NOMO-1 treated with dmso at 0.1 percent for 144 hours (cell line): ENCODE data around the gene YPEL3.
"Not testable (repeated sequence)": the region's sequence is repeated elsewhere in the genome, so short reads cannot be mapped to it uniquely, and the experiment has no call there.

Experiments
- DNase-seq: peaks from one replicate; lab custom pipeline; 2025; ENCODE audit not compliant: unreplicated experiment; lab: John Stamatoyannopoulos, UW

The YPEL3 gene

GRCh38 chr16:30096105-30096861 lies at the start of gene YPEL3:
Gene YPEL3 (minus strand): TSS chr16:30096213. CDS start chr16:30095482, 731 bp downstream.
- DNase-seq = peak; percentile 75

- DNase-seq = no peak
These were observed 49.6 kb upstream of the YPEL3 start for GRCh38 chr16:30145657-30146056.

- no peak for DNase-seq
These were observed 48.9 kb upstream of the YPEL3 start for GRCh38 chr16:30144917-30145316.

GRCh38 chr16:30144017-30144416 lies 48.0 kb upstream of the YPEL3 start:
- no peak for DNase-seq

GRCh38 chr16:30143347-30143702 lies 47.3 kb upstream of the YPEL3 start:
- no peak for DNase-seq

GRCh38 chr16:30142672-30143346 lies 46.8 kb upstream of the YPEL3 start:
- no peak for DNase-seq

GRCh38 chr16:30141750-30142149 lies 45.7 kb upstream of the YPEL3 start:
- DNase-seq = no peak

- no peak for DNase-seq
These were observed 43.8 kb upstream of the YPEL3 start for GRCh38 chr16:30139583-30140481.

GRCh38 chr16:30137897-30138296 lies 41.9 kb upstream of the YPEL3 start:
- no peak for DNase-seq

GRCh38 chr16:30136971-30137605 lies 41.1 kb upstream of the YPEL3 start:
- peak; percentile 74 for DNase-seq

GRCh38 chr16:30132591-30132990 lies 36.6 kb upstream of the YPEL3 start:
- no peak for DNase-seq

- no peak for DNase-seq
These were observed 36.0 kb upstream of the YPEL3 start for GRCh38 chr16:30131869-30132475.

GRCh38 chr16:30127993-30128392 lies 32.0 kb upstream of the YPEL3 start:
- no peak for DNase-seq

GRCh38 chr16:30125690-30126089 lies 29.7 kb upstream of the YPEL3 start:
- DNase-seq = not testable (repeated sequence)

GRCh38 chr16:30124985-30125379 lies 29.0 kb upstream of the YPEL3 start:
- DNase-seq = no peak

GRCh38 chr16:30122604-30123160 lies 26.7 kb upstream of the YPEL3 start:
- DNase-seq = no peak

- no peak for DNase-seq
These were observed 25.9 kb upstream of the YPEL3 start for GRCh38 chr16:30121741-30122571.

GRCh38 chr16:30120340-30121105 lies 24.5 kb upstream of the YPEL3 start:
- no peak for DNase-seq

- DNase-seq = no peak
These were observed 23.4 kb upstream of the YPEL3 start for GRCh38 chr16:30119428-30119827.
